Right lobe of liver (tissue), 4 donors: ENCODE results near the gene MAST4.

Experiments
- POLR2A ChIP-seq: fragments of 450-650 bp; IDR thresholded peaks from one replicate; pipeline ENCODE4 v1.6.1; 2017; ENCODE audit warnings: antibody characterized with exemption, mild to moderate bottlenecking
- TF ChIP-seq, protein P1 (sequence below), 4 donors: fragments of 200-600 bp in 3 of 4; fragments of 450-650 bp in 1 of 4; IDR thresholded peaks; one replicate each; pipeline versions ENCODE4 v1.5.1 to v1.8.0; 2016 to 2022; ENCODE audit warnings: antibody characterized with exemption in 4 of 4, mild to moderate bottlenecking in 2 of 4
- donor health status: DM: no; HTN: no; CAD: no.
- donor health status: DM: no; HTN: no; CAD: no.
- donor health status: DM: no; HTN: yes; CAD: no.

DNA sequence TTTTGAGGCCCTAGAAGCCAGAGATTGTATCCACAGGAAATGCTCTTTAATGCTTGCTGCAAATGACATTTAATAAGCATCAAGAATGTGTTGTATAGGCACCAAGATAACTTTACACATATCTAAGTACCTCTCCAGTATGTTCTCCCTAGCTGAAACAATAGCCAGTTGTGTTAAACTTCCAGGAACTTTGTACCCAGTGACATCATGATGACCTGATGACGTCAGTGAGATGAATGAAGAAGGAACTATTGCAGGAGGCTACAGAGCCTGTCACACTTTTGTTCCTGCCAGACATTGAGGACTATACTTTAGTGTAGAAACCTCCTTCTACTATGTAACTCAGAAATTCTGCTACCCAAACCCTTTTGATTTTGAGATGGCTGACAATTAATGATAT, 470.6 kb downstream of the MAST4 start:
- TF ChIP-seq, protein P1, sequence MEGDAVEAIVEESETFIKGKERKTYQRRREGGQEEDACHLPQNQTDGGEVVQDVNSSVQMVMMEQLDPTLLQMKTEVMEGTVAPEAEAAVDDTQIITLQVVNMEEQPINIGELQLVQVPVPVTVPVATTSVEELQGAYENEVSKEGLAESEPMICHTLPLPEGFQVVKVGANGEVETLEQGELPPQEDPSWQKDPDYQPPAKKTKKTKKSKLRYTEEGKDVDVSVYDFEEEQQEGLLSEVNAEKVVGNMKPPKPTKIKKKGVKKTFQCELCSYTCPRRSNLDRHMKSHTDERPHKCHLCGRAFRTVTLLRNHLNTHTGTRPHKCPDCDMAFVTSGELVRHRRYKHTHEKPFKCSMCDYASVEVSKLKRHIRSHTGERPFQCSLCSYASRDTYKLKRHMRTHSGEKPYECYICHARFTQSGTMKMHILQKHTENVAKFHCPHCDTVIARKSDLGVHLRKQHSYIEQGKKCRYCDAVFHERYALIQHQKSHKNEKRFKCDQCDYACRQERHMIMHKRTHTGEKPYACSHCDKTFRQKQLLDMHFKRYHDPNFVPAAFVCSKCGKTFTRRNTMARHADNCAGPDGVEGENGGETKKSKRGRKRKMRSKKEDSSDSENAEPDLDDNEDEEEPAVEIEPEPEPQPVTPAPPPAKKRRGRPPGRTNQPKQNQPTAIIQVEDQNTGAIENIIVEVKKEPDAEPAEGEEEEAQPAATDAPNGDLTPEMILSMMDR (IDR thresholded peaks at IDR 0.05) = no peak
- TF ChIP-seq POLR2A = no peak
